GM03348 (cell line): ENCODE measurements around the gene SEC14L3.

ENCODE experiments used
- DNase-seq: peaks from one replicate; pipeline ENCODE4 v3.0.0; 2012; ENCODE audit warnings: low spot score

Gene SEC14L3

DNA sequence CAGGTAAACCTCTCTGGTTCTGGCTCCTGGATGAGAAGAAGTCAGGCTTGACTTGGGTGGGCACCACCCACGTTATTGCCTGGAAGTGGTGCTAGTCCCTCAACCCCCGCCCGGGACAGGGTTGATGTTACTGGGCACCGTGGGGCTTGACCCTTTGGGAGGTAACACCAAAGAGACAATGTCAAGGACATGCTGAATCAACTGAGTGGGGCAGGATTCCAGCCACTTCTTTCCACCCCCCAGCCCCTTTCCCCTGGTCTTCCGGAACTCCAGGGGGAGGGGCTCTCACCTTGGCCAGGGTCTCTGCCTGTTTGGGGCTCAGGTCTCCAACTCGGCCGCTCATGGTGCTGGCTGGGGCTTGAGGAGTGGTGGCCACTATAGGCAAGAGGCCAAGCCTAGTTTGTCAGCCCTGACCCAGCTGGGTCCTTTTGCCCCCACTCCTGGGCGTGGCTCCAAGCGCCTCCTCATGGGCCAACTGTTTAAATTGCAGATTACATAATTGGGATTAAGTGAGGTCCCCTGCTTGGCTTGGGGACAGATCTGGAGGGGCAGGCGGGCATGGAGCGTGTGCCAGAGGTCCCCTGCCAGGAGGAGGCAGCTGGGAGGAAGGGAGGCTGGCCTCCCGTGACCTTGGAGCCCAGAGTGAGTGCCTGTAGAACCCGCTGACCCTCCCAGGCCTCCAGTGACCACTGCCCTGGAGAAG, at the start of gene SEC14L3:
SEC14L3 (minus strand) TSS at position 402 of the 703 bp plus-strand sequence; CDS start at position 343, 59 bp downstream.
- DNase-seq = no peak

- no peak for DNase-seq
These were observed 48.1 kb upstream of the SEC14L3 start for GRCh38 chr22:30519842-30520425.

- no peak for DNase-seq
These were observed 44.9 kb upstream of the SEC14L3 start for GRCh38 chr22:30516731-30517130.

- no peak for DNase-seq
These were observed 44.5 kb upstream of the SEC14L3 start for GRCh38 chr22:30516273-30516672.

GRCh38 chr22:30514252-30514651, 42.4 kb upstream of the SEC14L3 start:
- no peak for DNase-seq

DNA sequence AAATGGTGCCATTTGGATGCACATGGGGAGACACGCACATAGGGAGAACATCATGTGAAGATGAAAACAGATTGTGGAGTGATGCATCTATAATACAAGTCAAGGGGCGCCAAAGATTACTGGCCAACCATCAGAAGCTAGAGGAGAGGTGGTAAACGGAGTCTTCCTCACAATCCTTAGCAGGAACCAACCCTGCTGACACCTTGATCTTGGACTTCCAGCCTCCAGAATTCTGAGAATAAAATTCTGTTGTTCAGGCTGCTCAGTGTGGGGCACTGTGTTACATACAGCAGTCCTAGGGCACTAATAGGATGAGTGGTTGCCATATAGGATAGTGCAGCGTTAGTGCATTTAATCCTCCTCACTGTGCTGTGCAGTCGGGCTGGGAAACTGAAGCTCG, 41.6 kb upstream of the SEC14L3 start:
- no peak for DNase-seq

DNA sequence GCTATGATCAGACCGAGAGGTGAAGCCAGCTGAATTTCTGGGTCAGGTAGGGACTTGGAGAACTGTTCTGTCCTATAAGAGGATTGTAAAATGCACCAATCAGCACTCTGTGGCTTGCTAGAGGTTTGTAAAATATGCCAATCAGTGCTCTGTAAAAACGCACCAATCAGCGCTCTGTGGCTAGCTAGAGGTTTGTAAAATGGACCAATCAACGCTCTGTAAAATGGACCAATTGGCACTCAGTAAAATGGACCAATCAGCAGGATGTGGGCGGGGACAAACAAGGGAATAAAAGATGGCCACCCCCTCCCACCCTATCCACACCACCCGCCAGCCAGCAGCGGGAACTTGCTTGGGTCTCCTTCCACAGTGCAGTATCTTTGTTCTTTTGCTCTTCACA, 40.1 kb upstream of the SEC14L3 start:
- DNase-seq = no peak

DNA sequence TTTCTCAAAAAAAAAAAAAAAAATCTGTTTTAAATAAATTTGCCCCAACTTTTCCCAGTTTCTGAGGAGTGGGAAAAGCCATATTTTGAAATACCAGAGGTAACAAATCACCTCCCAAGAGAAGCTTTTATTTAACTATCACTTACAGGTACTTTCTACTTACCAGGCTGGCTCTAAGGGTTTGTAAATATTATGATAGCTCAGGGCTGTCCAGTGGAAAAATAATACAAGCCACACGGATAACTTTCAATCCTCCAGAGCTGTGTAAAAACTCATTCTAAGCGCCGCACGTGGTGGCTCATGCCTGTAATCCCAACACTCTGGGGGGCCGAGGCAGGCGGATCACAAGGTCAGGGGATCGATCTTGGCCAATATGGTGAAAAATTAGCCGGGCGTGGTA, 39.3 kb upstream of the SEC14L3 start:
- DNase-seq = no peak

GRCh38 chr22:30508216-30508615, 36.4 kb upstream of the SEC14L3 start:
- DNase-seq = no peak

DNA sequence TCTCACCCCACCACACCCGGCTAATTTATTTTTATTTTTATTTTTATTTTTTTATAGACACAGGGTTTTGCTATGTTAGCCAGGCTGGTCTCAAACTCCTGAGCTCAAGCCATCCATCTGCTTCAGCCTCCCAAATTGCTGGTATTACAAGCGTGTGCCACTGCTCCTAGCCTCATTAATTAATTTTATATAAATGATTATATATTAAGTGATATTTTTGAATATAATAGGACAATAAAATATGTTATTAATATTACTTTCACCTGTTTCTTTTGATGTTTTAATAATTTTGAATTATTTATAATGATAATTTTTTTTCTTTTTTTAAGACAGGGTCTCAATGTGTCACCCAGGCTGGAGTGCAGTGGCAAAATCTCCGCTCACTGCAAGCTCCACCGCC, 35.9 kb upstream of the SEC14L3 start:
- no peak for DNase-seq

DNA sequence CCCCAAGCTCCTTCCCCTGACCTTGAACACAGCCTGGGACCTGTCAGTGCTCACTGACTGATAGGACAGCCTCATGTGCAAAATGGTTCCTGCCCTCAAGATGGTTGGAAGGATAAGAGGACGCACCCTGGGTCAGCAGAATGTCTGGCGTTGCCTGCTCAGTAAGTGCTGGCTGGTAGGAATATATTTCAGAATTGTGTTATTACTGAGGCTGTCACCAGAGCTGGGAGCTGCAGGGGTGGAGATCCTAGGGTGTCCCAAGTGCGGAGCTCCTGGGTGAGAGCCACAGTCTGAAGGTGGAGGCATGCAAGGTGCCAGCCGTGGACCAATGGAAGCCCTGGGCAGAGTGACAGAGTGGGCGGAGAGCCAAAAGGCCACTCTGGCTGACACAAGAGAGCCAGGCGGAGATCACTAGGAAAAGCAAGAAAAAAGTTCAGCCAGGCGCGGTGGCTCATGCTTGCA, 34.7 kb upstream of the SEC14L3 start:
- DNase-seq = no peak

DNA sequence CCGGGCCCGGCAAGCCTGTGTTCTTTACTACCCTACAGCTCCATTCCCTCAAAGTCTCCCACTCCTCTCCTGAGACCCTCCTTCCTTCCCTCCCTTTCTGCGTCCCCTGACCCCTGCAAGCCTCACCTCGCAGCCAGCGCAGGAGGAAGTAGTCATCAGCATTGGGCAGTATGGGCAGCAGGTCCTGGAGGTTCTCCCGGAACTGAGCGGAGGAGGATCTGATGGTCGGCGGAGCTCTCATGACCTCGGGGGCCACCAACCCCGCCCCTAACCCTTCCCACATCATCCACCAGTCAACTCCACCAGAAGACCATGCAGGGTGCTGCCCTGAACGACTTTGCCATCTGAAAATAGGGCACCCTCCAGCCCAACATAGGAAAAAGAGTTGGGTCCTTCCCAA, 31.7 kb upstream of the SEC14L3 start:
- no peak for DNase-seq

- DNase-seq = no peak
These were observed 31.1 kb upstream of the SEC14L3 start for GRCh38 chr22:30502911-30503310.

DNA sequence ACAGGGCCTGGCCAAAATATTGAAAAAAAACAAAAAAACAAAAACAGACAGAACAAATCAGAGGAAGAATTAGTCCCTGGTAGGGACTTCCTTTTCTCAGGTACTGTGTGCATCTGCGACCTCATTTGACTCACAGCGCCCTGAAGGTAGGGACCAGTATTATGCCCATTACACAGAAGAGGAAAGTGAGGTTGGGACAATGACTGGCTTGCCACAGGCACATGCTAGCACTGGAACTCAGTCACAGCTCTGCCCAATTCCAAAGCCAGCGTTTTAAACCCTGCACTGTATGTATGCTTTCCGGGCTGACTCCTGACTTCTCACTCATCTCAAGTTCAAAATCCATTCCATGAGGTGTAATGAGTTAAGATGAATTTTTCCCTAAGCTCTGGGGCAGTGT, 30.3 kb upstream of the SEC14L3 start:
- no peak for DNase-seq

- no peak for DNase-seq
These were observed 28.8 kb upstream of the SEC14L3 start for GRCh38 chr22:30500628-30501027.

DNA sequence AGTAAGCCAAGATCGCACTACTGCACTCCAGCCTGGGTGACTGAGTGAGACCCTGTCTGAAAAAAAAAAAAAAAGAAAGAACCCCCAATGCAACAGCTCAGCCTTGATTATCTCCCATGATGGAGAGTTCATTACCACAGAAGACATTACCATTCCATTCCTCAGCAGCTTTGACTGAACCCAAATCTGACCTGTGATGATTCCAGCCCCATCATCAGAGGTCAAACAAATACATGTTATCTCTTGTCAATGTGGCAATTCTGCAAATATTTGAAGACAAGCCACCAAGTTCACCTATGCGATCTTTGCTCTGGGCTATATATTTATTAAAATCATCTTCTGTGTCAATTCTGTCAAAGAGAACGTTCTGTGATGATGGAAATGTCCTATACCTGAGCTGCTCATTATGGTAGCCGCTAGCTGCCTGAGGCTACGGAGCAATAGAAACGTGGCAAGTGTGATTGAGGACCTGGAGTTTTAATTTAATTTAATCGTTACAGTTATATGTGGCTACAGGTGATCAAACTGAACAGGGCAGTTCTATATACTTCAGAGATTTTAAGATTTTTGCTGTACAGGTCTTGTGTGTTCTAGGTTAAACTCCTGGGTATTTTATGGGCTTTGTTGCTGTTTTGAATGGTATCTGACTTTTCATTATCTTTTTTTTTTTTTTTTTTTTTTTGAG, 25.8 kb upstream of the SEC14L3 start:
- no peak for DNase-seq

DNA sequence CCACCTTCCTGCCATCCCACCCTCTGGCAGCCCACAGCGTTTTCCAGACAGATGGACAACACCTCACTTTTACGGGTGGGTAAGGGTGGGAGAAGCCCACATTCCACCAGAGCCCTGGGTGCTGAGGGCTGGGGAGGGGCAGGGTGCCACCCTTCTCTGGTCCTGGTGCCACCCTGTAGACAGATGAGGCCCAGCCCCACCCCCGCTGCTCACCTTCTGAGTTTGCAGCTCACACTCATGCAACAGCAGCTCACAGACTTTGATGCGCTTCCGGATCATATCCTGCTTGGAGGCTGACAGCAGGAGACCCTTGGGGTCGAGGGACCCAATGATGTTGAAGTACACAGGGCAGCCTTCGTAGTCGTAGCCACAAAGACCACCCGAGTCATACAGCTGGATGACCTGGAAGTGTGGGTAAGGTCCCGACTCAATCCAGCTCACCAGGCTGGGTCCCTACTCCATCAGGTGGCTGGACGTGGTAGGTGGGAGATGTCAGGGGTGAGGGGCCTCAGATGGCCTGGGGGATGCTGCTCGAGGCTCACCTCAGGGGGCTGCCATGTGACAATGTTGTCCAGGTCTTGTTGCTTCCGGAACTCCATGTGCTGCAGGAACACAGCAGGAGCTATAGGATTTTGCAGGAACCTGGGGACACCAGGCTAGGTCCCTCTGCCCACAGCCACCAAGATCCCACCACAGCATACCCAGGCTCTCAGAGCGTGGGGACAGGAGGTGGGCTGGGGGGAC, 23.4 kb upstream of the SEC14L3 start:
- DNase-seq = no peak

GRCh38 chr22:30492144-30492543, 20.3 kb upstream of the SEC14L3 start:
- DNase-seq = no peak

- DNase-seq = no peak
These were observed 19.6 kb upstream of the SEC14L3 start for GRCh38 chr22:30491381-30491780.

DNA sequence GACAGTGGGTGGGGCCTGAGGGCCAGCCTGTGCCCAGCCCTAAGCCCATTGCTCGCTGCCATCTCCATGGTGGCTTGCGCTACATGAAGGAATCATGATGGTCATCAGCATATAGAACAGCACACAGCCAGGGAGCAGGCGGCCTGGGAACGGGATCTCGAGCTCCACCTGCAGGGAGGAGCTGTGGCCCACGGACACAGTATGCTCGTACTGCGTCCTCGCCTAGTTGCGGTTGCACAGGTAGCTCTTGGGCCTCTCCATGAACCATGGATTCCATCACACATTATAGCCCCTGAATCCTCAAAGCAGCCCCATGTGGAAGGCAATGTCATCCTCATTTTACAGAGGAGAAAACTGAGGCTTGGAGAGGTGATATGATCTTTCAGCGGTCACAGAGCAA, 18.6 kb upstream of the SEC14L3 start:
- no peak for DNase-seq

DNA sequence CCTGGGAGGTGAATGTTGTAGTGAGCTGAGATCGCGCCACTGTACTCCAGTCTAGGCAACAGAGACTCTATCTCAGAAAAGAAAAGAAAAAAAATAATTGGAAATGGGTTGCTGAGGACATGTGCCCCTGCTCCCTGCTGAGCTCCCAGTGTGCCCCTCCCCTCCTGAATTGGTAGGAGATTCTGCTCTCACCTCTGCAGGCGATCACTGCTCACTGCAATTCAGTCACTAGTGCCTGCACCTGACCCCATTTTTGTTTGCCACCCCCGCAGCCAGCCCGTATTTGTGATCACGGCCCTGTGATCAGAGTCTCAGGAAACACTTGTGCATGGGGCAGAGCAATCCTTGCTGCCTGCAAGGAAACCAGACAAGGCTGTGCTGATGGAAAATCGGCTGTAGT, 16.3 kb upstream of the SEC14L3 start:
- DNase-seq = no peak

DNA sequence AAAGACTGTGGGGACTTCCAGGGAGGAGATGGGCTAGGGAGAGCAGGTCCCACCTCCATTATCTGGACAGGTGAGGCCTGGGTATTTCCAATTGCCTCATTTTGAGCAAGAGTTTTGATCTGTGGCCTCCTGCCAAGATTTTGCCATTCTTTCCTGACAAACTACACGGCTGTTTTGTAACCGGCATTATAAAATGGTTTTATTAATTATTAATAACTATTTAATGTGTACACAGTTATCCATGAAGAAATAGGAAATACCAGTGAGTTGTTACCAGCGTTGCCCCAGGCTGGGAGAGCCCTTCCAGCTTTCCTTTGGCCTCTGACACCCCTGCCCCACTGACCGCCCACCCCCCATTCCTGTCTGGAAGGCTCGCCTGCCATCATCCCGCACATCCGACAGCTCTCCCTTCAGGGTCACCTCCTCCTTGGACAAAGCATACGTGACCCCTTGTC, 14.9 kb upstream of the SEC14L3 start:
- DNase-seq = no peak

DNA sequence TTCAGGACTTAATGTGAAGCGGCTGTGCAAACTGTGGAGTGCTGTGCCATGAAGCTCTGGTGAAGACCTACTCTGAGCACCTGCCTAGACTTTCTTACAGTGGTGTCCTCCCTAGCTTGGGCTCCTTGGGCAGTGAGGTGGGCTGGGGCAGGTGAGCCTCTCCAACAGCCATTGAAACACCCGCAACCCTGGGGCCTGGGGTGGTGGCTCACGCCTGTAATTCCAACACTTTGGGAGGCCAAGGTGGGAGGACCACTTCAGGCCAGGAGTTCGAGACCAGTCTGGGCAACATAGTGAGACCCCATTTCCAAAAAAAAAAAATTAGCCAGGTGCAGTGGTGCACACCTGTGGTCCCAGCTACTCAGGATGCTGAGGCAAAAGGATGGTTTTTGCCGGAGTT, 14.3 kb upstream of the SEC14L3 start:
- no peak for DNase-seq
